NCI-H1694 treated with DMSO at 0.1 percent for 48 hours (cell line): ENCODE measurements around the gene NKIRAS2.

Experiments
- DNase-seq: peaks from one replicate; lab custom pipeline; 2025; lab: John Stamatoyannopoulos, UW

The NKIRAS2 gene

GRCh38 chr17:42019509-42020404 is at the start of gene NKIRAS2:
Gene NKIRAS2 (plus strand): TSS chr17:42020090. CDS start chr17:42021578, 1,488 bp downstream.
- DNase-seq = peak; percentile 69

GRCh38 chr17:41970901-41971331 is 49.0 kb upstream of the NKIRAS2 start:
- no peak for DNase-seq

DNA sequence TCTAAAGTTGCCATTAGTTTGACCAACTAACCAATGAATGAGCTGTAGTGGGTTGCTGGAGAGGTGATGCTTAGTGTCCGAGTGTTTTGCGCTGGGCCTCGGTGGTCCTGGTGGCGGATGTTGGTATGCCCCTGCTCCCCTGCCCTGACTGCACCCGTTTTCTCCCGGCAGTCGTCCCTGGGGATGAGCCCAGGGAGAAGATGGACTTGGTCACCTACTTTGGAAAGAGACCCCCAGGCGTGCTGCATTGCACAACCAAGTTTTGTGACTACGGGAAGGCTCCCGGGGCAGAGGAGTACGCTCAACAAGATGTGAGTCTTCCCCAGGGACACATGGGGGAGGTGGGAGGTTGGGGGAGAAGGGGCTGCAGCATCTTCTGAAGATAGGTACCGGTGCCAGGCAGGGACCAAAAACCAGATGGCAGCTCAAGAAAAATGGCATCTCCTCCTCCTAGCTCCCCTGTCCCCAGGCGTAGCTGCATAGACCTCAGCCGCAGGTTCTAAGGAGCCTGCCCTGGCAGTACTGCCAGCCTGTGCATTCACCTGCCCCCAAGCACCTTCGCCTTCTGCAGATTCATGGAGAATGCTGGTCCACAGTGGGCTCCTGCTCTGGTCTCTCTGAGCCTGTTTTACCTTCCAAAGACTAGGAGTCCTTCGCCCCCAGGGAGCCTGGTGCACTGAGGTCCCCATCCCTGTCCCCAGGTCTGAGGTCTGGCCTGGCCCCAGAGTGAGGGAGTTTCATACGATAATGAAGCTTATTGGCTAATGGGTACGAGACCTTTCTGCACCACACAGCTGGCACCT is 48.0 kb upstream of the NKIRAS2 start:
- no peak for DNase-seq

- no peak for DNase-seq
Measured at GRCh38 chr17:41972571-41973407, 47.1 kb upstream of the NKIRAS2 start.

- DNase-seq = no peak
Measured at GRCh38 chr17:41973408-41973811, 46.5 kb upstream of the NKIRAS2 start.

DNA sequence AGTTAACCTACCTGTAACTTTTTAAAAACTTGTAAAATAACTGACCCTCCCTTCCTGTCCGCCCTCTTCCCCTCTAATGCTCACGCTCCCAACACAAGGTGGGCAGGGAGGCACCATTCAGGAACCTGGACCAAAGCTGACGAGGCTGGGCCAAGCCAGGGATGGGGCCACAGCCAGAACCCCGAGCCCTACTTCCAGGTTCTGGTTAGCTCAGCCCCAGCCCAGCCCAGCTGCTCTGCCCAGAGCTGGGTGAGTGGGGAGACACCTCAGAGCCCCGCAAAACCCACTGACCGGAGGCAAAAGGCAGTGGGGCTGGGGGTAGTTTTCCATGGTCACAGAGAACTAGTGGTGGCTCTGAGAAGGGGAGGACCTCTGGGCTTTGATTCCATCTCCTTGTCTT is 45.9 kb upstream of the NKIRAS2 start:
- DNase-seq = no peak

DNA sequence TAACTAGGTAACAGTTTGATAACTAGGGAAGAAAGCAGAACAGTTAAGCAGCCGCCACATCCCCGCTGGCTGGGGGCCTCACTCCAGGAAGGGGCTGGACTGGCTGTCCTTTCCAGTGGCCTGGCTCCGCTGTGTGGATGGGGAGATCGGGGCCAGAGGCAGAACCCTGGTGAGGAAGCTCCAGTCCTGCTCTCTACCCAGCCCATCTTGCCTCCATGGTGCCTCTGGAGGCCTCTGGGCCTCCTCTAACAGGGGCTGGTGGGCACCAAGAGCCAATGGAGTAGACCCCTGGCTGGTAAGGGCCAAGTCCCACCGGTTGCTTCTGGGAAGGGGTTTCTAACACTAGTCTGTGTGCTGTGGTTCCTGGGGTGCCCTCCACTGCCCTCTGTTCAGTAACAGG is 45.2 kb upstream of the NKIRAS2 start:
- no peak for DNase-seq

GRCh38 chr17:41975099-41976083 is 44.5 kb upstream of the NKIRAS2 start:
- DNase-seq = no peak

DNA sequence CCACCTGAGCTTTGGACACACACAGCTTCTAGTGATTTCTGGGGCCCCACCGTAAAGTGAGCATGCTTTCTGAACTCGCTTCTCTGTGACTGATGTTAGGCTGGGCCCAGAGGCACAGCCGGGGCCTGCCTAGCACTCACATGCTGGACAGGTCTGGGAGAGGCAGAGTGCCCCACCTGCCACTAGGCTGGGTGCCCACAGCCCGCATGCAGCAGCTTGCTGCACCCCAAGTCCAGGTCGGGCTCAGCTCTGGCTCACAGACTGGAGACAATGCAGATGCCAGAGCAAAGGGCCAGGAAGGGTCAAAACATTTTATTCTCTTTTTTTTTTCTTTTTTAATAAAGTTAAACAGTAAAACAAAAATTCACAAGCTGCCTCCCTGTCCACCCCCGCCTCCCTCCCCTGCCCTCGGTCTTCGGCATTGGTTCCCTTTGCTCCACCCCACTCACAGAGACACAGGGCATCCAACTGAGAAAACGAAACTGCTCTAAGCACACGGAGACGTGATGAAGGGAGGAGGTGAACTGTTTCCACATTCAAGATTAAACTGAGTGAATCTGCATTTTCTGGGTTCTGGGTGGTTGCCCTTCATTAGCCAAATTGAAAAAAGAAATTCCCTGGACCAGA is 43.6 kb upstream of the NKIRAS2 start:
- no peak for DNase-seq

DNA sequence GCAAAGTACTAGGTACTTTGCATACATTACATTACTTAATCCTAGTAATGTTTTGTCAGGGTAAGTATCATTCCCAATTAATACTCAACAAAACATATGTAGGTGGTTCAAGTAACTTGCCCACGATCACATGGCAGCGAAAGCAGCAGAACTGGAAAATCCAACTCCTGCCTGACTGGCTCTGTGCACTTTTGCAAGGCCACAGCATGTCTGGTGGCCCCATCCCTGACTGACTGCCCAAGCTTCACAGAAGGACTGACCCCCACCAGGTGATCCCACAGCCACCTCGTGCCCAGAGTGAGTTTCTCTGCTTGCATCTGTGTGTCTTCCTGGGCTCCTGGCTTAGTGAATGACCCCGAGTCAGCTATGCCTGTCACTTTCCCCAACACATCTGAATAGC is 41.9 kb upstream of the NKIRAS2 start:
- no peak for DNase-seq

DNA sequence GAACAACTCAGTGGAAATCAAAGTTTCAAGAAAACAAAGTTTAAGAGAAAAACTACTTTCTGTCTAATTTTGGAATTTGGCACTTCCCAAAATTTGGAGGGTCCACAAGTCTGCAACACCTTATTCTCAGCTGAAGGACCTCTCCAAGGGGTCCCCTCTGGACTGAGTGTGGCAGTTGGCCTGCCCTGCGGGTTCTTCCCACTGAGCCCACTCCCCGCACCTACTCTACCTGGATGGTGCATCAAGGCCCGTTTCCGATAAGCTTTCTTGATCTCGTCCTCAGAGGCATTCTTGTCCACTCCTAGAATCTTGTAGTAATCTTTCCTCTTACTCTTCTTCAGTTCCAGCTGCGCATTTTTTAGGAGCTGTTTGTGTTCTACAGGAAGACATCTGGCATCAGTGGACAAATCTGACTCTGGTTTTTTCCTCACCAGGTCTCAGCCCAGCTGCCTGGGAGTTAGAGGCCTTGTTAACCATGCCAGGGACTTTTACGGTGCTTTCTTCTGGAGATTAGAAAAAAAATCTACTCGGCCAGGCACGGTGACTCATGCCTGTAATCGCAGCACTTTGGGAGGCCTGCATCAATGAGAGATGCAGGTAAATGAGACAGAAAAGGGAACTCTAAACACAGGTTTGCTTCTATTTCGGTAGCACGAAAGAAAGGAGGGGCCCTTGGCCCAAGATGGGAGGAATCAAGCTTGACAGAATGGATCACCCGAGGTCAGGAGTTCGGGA is 37.7 kb upstream of the NKIRAS2 start:
- DNase-seq = no peak

DNA sequence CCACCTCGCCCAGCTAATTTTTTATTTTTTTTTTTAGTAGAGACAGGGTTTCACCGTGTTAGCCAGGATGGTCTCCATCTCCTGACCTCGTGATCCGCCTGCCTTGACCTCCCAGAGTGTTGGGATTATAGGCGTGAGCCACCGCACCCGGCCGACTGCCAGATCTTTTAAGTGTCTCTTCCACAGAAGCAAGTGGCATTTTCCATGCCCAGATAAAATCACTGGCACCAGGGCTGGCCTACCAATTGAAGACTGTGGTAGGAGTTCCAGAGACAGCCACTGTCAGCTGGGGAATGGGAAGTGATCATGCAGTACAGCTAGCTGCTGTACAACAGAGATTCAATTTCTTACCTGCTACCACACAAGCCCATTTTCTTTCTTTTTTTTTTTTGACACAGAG is 35.4 kb upstream of the NKIRAS2 start:
- no peak for DNase-seq

DNA sequence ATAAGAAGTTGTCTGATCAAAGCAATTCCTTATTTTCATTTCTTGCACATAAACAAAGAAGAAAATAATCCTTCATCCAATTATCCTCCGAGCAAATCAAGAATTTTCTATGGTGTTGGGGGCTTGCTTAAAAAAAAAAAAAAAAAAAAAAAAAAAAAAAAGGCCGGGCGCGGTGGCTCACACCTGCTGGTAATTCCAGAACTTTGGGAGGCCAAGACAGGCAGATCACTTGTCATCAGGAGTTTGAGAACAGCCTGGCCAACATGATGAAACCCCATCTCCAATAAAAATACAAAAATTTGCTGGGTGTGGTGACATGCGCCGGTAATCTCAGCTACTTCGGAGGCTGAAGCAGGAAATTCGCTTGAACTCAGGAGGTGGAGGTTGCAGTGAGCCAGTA is 34.0 kb upstream of the NKIRAS2 start:
- DNase-seq = no peak

GRCh38 chr17:41986634-41987033 is 33.3 kb upstream of the NKIRAS2 start:
- DNase-seq = no peak

DNA sequence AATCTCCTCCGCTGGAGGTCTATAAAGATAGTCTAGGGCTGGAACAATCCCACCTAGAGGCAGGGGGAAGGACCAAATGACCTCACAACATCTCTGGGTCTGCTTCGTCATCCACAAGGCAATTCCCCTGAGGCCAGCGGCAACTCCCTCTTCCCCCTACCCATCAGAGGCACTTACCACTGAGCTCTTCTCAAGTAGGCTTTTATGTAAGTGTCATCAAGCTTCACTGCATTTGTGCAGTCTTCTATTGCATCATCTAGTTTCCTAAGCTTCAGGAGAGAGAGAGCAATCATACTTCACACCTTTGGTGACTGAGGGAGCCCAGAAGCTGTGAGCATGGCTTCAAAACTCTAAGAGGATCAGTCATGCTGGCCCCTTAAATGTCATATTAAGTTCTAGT is 32.2 kb upstream of the NKIRAS2 start:
- no peak for DNase-seq

DNA sequence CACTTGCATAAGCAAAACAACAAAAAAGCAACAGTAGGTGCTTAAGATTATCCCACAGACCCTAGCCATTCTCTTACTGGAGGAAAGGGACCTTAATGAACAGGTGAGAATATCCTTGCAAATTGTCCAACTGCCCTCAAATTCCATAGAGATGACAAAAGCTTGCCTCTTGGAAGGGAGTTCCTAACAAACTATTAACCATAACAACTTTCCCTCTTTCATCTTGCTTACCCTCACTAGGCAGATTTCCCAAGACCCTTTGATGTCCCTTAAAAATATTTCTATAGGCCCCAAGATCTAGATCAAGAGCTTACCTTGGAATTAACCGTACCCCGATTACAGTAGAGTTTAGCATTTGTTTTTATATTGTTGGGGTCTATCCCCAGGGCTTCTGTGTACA is 31.5 kb upstream of the NKIRAS2 start:
- DNase-seq = no peak

- no peak for DNase-seq
Measured at GRCh38 chr17:41989702-41990419, 30.0 kb upstream of the NKIRAS2 start.

DNA sequence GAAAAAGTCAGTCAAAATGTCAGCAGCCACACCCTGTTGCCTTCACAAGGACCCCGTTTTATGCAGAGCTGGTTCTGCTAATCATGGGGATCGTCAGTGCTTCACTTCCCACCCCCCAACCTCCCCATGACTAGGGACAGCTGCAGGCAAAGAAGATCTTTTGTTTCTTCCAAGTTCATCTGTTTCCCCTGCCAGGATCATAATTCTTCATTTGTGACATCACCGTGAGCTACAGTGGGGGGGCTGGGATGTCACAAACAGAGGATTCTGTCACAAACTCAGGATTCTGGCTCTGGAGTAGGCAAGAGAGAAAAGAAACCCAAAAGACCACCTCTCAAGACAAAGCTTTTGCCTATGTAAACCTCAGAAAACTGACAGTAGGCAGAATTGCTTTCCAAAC is 27.3 kb upstream of the NKIRAS2 start:
- DNase-seq = no peak

DNA sequence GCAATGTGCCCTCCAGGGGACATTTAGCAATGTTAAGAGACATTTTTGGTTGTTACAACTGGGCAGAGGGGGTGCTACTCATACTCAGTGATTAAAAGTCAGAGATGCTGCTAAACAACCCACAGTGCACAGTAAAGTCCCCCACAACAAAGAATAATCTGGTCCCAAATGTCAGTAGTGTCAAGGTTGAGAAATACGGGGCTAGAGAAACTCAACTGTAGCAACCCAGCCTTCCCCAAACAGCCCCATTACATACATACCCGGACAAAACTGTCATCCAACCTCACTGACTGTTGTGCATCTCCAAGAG is 23.1 kb upstream of the NKIRAS2 start:
- no peak for DNase-seq
